ENCODE results near the gene PLET1.
"Not testable (repeated sequence)": the region's sequence is repeated elsewhere in the genome, so short reads cannot be mapped to it uniquely, and the experiment has no call there.

Gene PLET1

GRCh38 chr11:112212290-112212689 lies 48.4 kb downstream of the PLET1 start:
- DNase-seq (ENCODE audit: low spot score), result no peak

- DNase-seq (ENCODE audit: low spot score), result no peak
Observed at GRCh38 chr11:112211536-112211935, 49.1 kb downstream of the PLET1 start.

- DNase-seq (ENCODE audit: low spot score), result no peak
Observed at GRCh38 chr11:112210890-112211289, 49.8 kb downstream of the PLET1 start.

GRCh38 chr11:112206071-112206470 lies 54.6 kb downstream of the PLET1 start:
- DNase-seq (ENCODE audit: low spot score), result no peak

- no peak for DNase-seq (ENCODE audit: low spot score)
Observed at GRCh38 chr11:112200252-112200651, 60.4 kb downstream of the PLET1 start.

GRCh38 chr11:112199101-112199500 lies 61.6 kb downstream of the PLET1 start:
- DNase-seq (ENCODE audit: low spot score), result not testable (repeated sequence)

Measured in COLO829 (cell line).